ENCODE data around the gene EXPH5. TPM values are rescaled to one million over a fixed set of nuclear protein-coding genes. Genes with fewer than 3 reads are reported as not detected.

The EXPH5 gene
- total RNA-seq, 1 experiment from 2014 or later, result 13.5 TPM

- CTCF ChIA-PET, result no interaction called here
- H3K4me2 ChIP-seq (ENCODE audit: low read length), result no peak overlapping the region
- no peak for TF ChIP-seq EZH2phosphoT487 (IDR thresholded peaks at IDR 0.05; ENCODE audit: borderline replicate concordance, low read length)
- no peak for TF ChIP-seq EZH2 (IDR thresholded peaks at IDR 0.05; ENCODE audit: low read length, unreplicated experiment)
- TF ChIP-seq CTCF (conservative IDR thresholded peaks at IDR 0.05; ENCODE audit: low read depth, low read length), result no peak
- no peaks in the 10 kb centered on the region for H3K9me3 ChIP-seq (ENCODE audit: low read length)
- no TSS peak for BruUV-seq (replicated peaks)
- ATAC-seq (no peak), DNase-seq (no peak)
- H3K27me3 ChIP-seq (ENCODE audit: low read length), result no peaks in the 10 kb centered on the region
- H3K79me2 ChIP-seq (ENCODE audit: low read length), result no peaks in the 10 kb centered on the region
- H3K4me1 ChIP-seq (ENCODE audit: insufficient read depth, low read length), result peaks cover 17% of the 10 kb centered on the region
- H2AFZ ChIP-seq (ENCODE audit: low read length), result no peak overlapping the region
- no peaks in the 10 kb centered on the region for H3K9me2 ChIP-seq (replicated peaks; ENCODE audit: low read length)
- no peaks in the 10 kb centered on the region for H3F3A ChIP-seq (ENCODE audit: low read length, unreplicated experiment)
- H3K36me3 ChIP-seq (ENCODE audit: low read depth, low read length), result no peaks in the 10 kb centered on the region
- no peak overlapping the region for H3K9ac ChIP-seq (ENCODE audit: low read length)
- intact Hi-C loops (cut with micrococcal nuclease), result no loop called here
- POLR2A ChIA-PET (ENCODE audit: unreplicated experiment), result interaction anchor here (0.6 kb wide), 1 partner anchor 28 kb away, joined by 7 read pairs; the partner anchor contains the start of gene DDX10
- H3K4me3 ChIP-seq (ENCODE audit: low read length), result no peak overlapping the region
- H3K27ac ChIP-seq (ENCODE audit: low read length), result no peak overlapping the region
- H4K20me1 ChIP-seq (ENCODE audit: low read length), result no peaks in the 10 kb centered on the region
Observed at GRCh38 chr11:108636222-108636621, 42.7 kb upstream of the EXPH5 start.

GRCh38 chr11:108635106-108635505 lies 41.5 kb upstream of the EXPH5 start:
- DNase-seq (peak; percentile 86), ATAC-seq (peak; percentile 67)
- Histone ChIP-seq H3F3A (ENCODE audit: low read length, unreplicated experiment) (no peaks in the 10 kb centered on the region), H3K9me2 (replicated peaks; ENCODE audit: low read length) (no peaks in the 10 kb centered on the region), H3K27me3 (ENCODE audit: low read length) (no peaks in the 10 kb centered on the region), H3K36me3 (ENCODE audit: low read depth, low read length) (no peaks in the 10 kb centered on the region), H3K9ac (ENCODE audit: low read length) (no peak overlapping the region), H3K27ac (ENCODE audit: low read length) (peak overlapping the region; percentile 47), H3K4me2 (ENCODE audit: low read length) (peak overlapping the region; percentile 24), H3K4me3 (ENCODE audit: low read length) (no peak overlapping the region), H3K4me1 (ENCODE audit: insufficient read depth, low read length) (peaks cover 17% of the 10 kb centered on the region), H3K9me3 (ENCODE audit: low read length) (no peaks in the 10 kb centered on the region), H3K79me2 (ENCODE audit: low read length) (no peaks in the 10 kb centered on the region), H4K20me1 (ENCODE audit: low read length) (no peaks in the 10 kb centered on the region), H2AFZ (ENCODE audit: low read length) (peak overlapping the region; percentile 15; the same call in 1 of the 2 replicates)
- ChIA-PET CTCF (no interaction called here), POLR2A (ENCODE audit: unreplicated experiment) (no interaction called here)
- TF ChIP-seq EZH2 (IDR thresholded peaks at IDR 0.05; ENCODE audit: low read length, unreplicated experiment) (no peak), CTCF (conservative IDR thresholded peaks at IDR 0.05; ENCODE audit: low read depth, low read length) (no peak), EZH2phosphoT487 (IDR thresholded peaks at IDR 0.05; ENCODE audit: borderline replicate concordance, low read length) (no peak)
- intact Hi-C loops (cut with micrococcal nuclease), result no loop called here
- BruUV-seq (replicated peaks), result no TSS peak

GRCh38 chr11:108632041-108632704 lies 38.6 kb upstream of the EXPH5 start:
- Histone ChIP-seq H3K4me1 (ENCODE audit: insufficient read depth, low read length) (peaks cover 17% of the 10 kb centered on the region), H3K4me2 (ENCODE audit: low read length) (no peak overlapping the region), H3K9me2 (replicated peaks; ENCODE audit: low read length) (no peaks in the 10 kb centered on the region), H2AFZ (ENCODE audit: low read length) (no peak overlapping the region), H4K20me1 (ENCODE audit: low read length) (no peaks in the 10 kb centered on the region), H3K36me3 (ENCODE audit: low read depth, low read length) (no peaks in the 10 kb centered on the region), H3K9ac (ENCODE audit: low read length) (no peak overlapping the region), H3K9me3 (ENCODE audit: low read length) (no peaks in the 10 kb centered on the region), H3K27me3 (ENCODE audit: low read length) (no peaks in the 10 kb centered on the region), H3F3A (ENCODE audit: low read length, unreplicated experiment) (no peaks in the 10 kb centered on the region), H3K79me2 (ENCODE audit: low read length) (no peaks in the 10 kb centered on the region), H3K27ac (ENCODE audit: low read length) (no peak overlapping the region), H3K4me3 (ENCODE audit: low read length) (no peak overlapping the region)
- TF ChIP-seq EZH2phosphoT487 (IDR thresholded peaks at IDR 0.05; ENCODE audit: borderline replicate concordance, low read length) (no peak), CTCF (conservative IDR thresholded peaks at IDR 0.05; ENCODE audit: low read depth, low read length) (no peak), EZH2 (IDR thresholded peaks at IDR 0.05; ENCODE audit: low read length, unreplicated experiment) (no peak)
- CTCF ChIA-PET, result interaction anchor here (0.6 kb wide), 2 partner anchors 12 to 410 kb away, joined by 4 read pairs; no protein-coding TSS in a partner anchor
- DNase-seq (no peak), ATAC-seq (no peak)
- intact Hi-C loops (cut with micrococcal nuclease), result no loop called here
- POLR2A ChIA-PET (ENCODE audit: unreplicated experiment), result no interaction called here
- BruUV-seq (replicated peaks), result no TSS peak
